ENCODE measurements around the gene SCOC.
A peak's percentile ranks its signal among the peaks of the same experiment; 100 is the strongest.
"Not testable (repeated sequence)": the region's sequence is repeated elsewhere in the genome, so short reads cannot be mapped to it uniquely, and the experiment has no call there.

The SCOC gene

DNA sequence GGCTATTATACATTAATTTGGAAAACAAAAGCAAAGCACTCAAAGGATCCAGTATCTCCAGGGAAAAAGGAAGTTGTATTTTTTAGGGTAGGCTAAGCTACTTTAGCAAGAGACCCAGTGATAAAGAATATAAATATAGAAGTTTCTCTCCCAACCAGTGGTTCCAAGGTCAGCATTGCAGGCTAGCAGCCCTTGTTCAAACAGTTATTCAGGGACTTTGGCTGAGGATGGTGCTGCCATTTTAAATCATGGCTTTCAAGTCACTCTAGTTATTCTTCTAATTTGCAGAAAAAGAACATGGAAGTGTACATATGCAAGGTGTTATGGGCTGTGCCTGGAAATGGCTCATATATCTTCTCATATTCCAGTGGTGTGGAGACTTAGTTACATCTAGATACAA is 9.3 kb downstream of the SCOC start:
- Mint-ChIP-seq H3K27me3 (ENCODE audit: low read depth) (peaks cover 12% of the 10 kb centered on the region), H3K36me3 (ENCODE audit: low read depth) (peaks cover 8% of the 10 kb centered on the region), H3K4me3 (no peak overlapping the region), H3K4me1 (ENCODE audit: low read depth) (no peaks in the 10 kb centered on the region), H3K9me3 (no peaks in the 10 kb centered on the region), H3K27ac (no peak overlapping the region)
- DNase-seq (ENCODE audit: low spot score): no peak

DNA sequence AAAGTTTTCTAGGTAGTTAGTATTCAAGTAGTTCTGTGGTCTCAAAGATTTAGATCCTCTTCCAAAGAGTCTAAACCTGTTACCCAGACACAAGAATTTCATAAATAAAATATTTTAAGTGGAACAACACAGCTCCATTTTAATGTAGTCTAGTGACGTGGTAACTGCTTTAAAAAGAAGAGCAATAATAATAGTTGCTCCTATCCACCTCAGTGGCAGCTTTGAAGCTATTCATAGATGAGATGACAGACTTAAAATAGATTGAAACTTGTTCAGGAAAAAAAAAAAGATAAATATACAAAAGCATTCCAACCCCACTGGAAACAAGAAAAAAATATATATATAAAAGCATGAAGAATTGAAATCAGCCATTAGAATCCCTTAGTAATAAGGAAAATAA is 14.6 kb downstream of the SCOC start:
- H3K27me3 Mint-ChIP-seq (ENCODE audit: low read depth): peaks cover 17% of the 10 kb centered on the region

DNA sequence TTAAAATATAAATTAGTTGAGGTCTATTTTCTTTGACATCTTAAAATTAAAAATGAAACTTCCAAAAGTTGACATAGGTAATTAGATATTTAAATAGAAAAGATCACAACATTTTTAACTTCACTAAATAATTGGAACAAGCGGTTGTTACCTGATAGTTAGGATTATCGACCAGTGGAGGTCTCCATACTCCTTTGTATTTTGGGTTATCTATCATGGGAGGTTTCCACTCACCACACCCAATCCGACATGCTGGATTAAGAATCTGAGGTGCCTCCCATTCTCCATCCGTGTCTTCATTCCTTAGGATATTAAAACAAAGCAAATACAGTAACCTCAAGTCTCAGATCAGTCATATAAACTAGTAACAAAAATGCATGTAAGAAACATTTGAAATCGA is 22.2 kb downstream of the SCOC start:
- H3K27me3 Mint-ChIP-seq (ENCODE audit: low read depth): peaks cover 12% of the 10 kb centered on the region
- H3K27ac Mint-ChIP-seq: no peak overlapping the region
- H3K36me3 Mint-ChIP-seq (ENCODE audit: low read depth): no peaks in the 10 kb centered on the region
- no peak overlapping the region for H3K4me3 Mint-ChIP-seq
- H3K9me3 Mint-ChIP-seq: no peaks in the 10 kb centered on the region
- H3K4me1 Mint-ChIP-seq (ENCODE audit: low read depth): no peaks in the 10 kb centered on the region
- DNase-seq (ENCODE audit: low spot score): no peak

More for the DNA sequence above, 14.6 kb downstream of the SCOC start:
- Mint-ChIP-seq H3K36me3 (ENCODE audit: low read depth) (no peaks in the 10 kb centered on the region), H3K9me3 (no peaks in the 10 kb centered on the region), H3K4me3 (no peak overlapping the region), H3K27ac (no peak overlapping the region), H3K4me1 (ENCODE audit: low read depth) (no peaks in the 10 kb centered on the region)
- no peak for DNase-seq (ENCODE audit: low spot score)

DNA sequence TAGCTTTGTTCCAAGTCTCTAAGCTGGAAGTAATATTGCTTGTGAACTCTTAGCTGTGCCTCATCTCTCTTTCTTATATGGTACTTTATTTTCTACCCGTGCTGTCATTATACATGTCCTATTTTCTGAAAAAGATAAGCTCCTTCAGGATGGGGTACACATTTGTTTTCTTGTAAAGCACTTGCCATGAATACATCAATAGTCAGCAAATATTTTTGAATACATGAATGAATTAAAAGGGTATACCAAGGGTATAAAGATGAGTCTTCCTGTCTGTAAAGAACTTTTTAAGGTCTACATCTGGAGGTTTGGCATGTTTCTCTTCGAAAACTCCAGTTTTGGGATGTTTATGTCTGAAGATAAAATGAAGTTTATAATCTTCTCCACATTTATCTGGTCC is 26.7 kb downstream of the SCOC start:
- H3K9me3 Mint-ChIP-seq: no peaks in the 10 kb centered on the region
- H3K27me3 Mint-ChIP-seq (ENCODE audit: low read depth): peaks cover 10% of the 10 kb centered on the region
- no peaks in the 10 kb centered on the region for H3K36me3 Mint-ChIP-seq (ENCODE audit: low read depth)
- no peak overlapping the region for H3K4me3 Mint-ChIP-seq
- DNase-seq (ENCODE audit: low spot score): no peak
- H3K27ac Mint-ChIP-seq: no peak overlapping the region
- H3K4me1 Mint-ChIP-seq (ENCODE audit: low read depth): no peaks in the 10 kb centered on the region

DNA sequence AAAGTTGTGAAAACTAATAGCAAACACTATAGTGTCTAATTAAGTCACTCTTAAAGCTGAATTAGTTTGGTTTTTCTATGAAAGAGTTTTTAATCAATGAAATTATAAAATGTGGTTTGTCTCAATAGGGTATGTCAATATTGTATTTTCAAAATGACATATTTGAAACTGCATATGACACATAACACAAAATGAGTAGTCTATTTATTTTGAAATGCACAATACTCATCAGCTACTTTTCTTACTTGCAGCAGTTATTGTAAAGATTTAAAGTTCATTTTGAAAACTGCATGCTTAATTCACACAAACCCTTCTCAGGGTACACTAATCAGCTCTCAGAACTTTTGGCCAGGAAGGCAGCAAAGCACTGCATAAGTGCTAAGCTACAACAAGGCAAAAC is 32.8 kb downstream of the SCOC start:
- DNase-seq (ENCODE audit: low spot score): no peak
- Mint-ChIP-seq H3K9me3 (no peaks in the 10 kb centered on the region), H3K4me1 (ENCODE audit: low read depth) (peaks cover 3% of the 10 kb centered on the region), H3K27me3 (ENCODE audit: low read depth) (peaks cover 12% of the 10 kb centered on the region), H3K4me3 (no peak overlapping the region), H3K36me3 (ENCODE audit: low read depth) (no peaks in the 10 kb centered on the region), H3K27ac (no peak overlapping the region)

DNA sequence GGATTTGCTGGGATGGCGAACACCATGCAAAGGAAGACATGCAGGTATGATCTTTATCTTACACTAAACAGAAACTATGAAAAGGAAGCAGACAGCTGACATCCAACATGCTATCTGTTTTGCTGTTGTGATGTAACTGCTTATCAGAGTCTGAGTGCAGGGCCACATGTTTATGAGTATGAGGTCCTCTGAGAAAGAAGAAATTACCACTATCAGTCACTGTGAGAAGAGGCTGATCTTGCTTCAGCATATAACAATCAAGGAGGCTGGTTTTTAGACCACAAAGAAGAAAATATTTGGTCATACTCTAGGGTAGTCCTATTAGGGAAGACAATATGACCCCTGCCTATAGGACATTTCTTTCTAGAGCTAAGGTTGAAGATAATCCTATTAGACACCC is 35.5 kb downstream of the SCOC start:
- Mint-ChIP-seq H3K27me3 (ENCODE audit: low read depth) (peaks cover 14% of the 10 kb centered on the region), H3K4me1 (ENCODE audit: low read depth) (peaks cover 3% of the 10 kb centered on the region), H3K4me3 (no peak overlapping the region), H3K27ac (no peak overlapping the region), H3K36me3 (ENCODE audit: low read depth) (no peaks in the 10 kb centered on the region), H3K9me3 (no peaks in the 10 kb centered on the region)
- DNase-seq (ENCODE audit: low spot score): no peak

DNA sequence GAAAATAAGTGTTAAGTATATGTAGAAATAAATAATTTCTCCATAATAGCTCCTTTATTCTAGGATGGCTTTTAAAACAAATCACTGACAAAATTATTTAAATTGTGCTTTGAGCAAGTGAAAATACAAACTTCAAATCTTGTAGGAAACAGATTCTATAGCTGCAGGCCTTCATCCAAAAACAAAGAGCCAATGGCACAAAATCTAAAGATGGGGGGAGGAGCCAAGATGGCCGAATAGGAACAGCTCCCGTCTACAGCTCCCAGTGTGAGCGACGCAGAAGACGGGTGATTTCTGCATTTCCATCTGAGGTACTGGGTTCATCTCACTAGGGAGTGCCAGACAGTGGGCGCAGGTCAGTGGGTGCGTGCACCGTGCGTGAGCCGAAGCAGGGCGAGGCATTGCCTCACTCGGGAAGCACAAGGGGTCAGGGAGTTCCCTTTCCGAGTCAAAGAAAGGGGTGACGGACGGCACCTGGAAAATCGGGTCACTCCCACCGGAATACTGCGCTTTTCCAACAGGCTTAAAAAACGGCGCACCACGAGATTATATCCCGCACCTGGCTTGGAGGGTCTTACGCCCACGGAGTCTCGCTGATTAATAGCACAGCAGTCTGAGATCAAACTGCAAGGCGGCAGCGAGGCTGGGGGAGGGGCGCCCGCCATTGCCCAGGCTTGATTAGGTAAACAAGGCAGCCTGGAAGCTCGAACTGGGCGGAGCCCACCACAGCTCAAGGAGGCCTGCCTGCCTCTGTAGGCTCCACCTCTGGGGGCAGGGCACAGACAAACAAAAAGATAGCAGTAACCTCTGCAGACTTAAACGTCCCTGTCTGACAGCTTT is 39.9 kb downstream of the SCOC start:
- not testable (repeated sequence) for H3K27me3 Mint-ChIP-seq (ENCODE audit: low read depth); H3K9me3 Mint-ChIP-seq; H3K36me3 Mint-ChIP-seq (ENCODE audit: low read depth); DNase-seq (ENCODE audit: low spot score); H3K27ac Mint-ChIP-seq; H3K4me1 Mint-ChIP-seq (ENCODE audit: low read depth); H3K4me3 Mint-ChIP-seq

DNA sequence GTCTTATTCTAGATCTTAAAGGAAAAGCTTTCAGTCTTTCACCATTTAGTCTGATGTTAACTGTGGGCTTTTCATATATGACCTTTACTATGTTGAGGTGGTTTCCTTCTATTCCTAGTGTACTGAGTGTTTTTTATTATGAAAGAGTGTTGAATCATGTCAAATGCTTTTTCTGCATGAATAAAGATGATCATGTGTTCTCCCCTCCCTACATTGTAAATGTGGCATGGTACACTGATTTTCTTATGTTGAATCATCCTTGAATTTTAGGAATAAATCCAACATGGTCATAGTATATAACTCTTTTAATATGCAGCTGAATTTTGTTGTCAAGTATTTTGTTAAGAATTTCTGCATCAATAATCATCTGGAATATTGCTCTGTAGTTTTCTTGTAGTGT is 49.7 kb downstream of the SCOC start:
- Mint-ChIP-seq H3K36me3 (ENCODE audit: low read depth) (no peaks in the 10 kb centered on the region), H3K4me3 (no peak overlapping the region), H3K4me1 (ENCODE audit: low read depth) (peaks cover 2% of the 10 kb centered on the region), H3K27me3 (ENCODE audit: low read depth) (peaks cover 58% of the 10 kb centered on the region), H3K9me3 (no peaks in the 10 kb centered on the region), H3K27ac (no peak overlapping the region)
- DNase-seq (ENCODE audit: low spot score): no peak

DNA sequence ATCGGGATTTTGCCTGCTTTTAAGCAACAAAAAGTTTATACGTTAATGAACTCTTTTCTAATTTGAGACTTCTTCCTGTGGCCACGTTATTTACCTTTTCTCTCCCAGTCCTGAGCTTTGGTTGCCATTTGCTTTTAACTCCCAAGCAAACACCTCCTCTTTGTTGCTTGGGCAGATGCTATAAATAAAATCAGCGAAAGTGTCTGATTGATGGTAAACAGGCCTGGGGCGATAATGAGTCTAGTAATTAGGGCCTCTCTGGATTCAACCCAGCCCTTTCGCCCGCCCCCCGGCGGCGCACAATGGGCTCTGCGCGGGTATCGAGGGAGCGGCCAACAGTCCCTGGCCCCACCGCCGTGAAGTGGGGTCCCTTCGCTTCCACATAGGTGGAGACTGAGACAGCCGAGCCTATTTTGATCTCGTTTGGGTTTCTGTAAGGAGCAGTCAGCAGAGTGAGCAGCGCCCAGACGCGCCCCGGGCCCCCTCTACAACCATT is 53.2 kb downstream of the SCOC start:
- Mint-ChIP-seq H3K27ac (no peak overlapping the region), H3K9me3 (no peaks in the 10 kb centered on the region), H3K4me1 (ENCODE audit: low read depth) (peaks cover 2% of the 10 kb centered on the region), H3K36me3 (ENCODE audit: low read depth) (no peaks in the 10 kb centered on the region), H3K4me3 (peak overlapping the region; percentile 80), H3K27me3 (ENCODE audit: low read depth) (peaks cover 62% of the 10 kb centered on the region)
- no peak for DNase-seq (ENCODE audit: low spot score)

DNA sequence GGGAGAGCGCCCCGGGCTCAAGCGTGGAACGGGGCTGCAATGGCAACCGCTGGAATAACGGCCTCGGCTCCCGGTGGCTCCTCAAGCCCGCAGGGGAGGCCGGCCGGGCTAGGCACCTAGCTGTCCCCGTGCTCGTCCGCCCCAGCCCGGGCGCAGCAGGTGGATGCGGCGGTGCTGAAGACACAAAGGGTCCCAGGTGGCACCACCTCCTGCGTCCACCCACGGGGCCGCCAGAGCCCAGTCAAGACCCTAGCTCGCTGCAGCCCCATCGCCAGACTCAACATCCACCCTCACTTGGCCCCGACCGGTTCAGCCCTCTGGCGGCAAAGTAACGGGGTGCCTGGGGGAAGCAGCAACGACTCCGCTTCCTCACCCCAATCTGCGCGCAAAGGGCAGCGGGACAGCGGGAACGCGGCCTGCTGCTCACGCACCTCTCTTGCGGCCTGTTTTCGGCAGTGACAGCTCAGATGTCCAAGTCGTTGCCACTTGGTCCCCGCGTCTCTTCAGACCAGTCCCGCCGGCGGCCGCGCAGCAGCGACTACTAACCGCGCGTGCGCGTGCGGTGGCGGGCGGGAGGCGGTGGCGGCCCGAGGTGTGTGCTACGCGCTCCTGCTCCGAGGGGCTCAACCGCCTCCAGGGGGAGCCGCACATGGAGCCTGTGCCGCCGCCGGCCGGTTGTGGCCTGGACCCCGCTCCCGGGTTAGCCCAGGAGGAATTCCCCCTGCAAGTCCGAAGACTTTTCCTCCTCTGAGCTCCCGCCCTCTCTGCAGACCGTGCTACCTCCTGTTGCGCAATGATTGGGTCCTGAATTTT is 53.9 kb downstream of the SCOC start, which contains the start of gene CLGN:
CLGN (minus strand) TSS at position 543 of the 813 bp plus-strand sequence. CDS start 14,570 bp downstream, outside the sequence.
- Mint-ChIP-seq H3K27ac (no peak within 1 kb of the TSS), H3K36me3 (ENCODE audit: low read depth) (no peaks in the 10 kb centered on the region), H3K27me3 (ENCODE audit: low read depth) (peaks cover 58% of the 10 kb centered on the region), H3K4me3 (peak within 1 kb of the TSS; percentile 80), H3K9me3 (no peaks in the 10 kb centered on the region), H3K4me1 (ENCODE audit: low read depth) (peaks cover 2% of the 10 kb centered on the region)
- peak; percentile 57 for DNase-seq (ENCODE audit: low spot score)

DNA sequence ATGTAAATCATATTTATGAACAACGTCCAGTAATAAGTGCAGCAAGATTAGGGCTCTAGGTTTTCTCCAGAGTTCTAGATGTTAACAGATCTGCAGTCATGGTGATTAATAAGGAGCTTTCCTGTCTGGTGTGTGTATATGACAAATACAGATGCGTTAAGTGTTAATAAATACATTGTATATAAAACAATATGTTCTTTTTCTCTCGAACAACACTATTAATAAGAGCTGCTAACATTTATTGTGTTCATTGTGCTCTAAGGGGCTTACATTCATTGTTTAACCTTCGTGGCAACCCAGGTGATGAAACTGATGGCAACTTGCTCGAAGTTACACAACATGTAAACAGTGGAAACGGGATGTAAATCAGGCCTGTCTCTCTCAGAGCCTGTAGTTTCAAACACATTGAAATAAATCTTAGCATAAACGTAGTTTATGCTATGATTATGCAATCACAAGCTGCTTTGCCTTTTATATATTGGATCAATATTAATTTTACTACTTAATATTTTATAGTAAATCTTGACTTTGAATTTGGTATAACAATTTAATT is 54.5 kb downstream of the SCOC start:
- H3K27me3 Mint-ChIP-seq (ENCODE audit: low read depth): peaks cover 52% of the 10 kb centered on the region
- no peaks in the 10 kb centered on the region for H3K9me3 Mint-ChIP-seq
- no peak overlapping the region for H3K27ac Mint-ChIP-seq
- peaks cover 2% of the 10 kb centered on the region for H3K4me1 Mint-ChIP-seq (ENCODE audit: low read depth)
- H3K4me3 Mint-ChIP-seq: peak overlapping the region; percentile 80
- no peaks in the 10 kb centered on the region for H3K36me3 Mint-ChIP-seq (ENCODE audit: low read depth)
- no peak for DNase-seq (ENCODE audit: low spot score)
